Renal cortical epithelial cell (primary cell): ENCODE results near the gene C14orf93. TPM values are rescaled to one million over a fixed set of nuclear protein-coding genes. Genes with fewer than 3 reads are reported as not detected.

Experiments used
- DNase-seq: peaks from one replicate; pipeline ENCODE4 v3.0.0-alpha.2; 2011; ENCODE audit warnings: low read depth
- total RNA-seq: library from RNA; depleted of rRNA; stranded (reverse); fragments of >200 nt; gene quantifications from 2 replicates; pipeline ENCODE4 v1.2.3, GENCODE V29; 2014

C14orf93 gene
- total RNA-seq = 6.3 and 16.2 TPM in 2 replicates

GRCh38 chr14:23009939-23010726 is at the start of gene C14orf93:
Gene C14orf93, minus strand, starts transcription at chr14:23010143. Its CDS starts 11,120 bp downstream, at chr14:22999023.
- DNase-seq = peak; percentile 28

- no peak for DNase-seq
Measured at GRCh38 chr14:23058654-23059504, 48.9 kb upstream of the C14orf93 start.

DNA sequence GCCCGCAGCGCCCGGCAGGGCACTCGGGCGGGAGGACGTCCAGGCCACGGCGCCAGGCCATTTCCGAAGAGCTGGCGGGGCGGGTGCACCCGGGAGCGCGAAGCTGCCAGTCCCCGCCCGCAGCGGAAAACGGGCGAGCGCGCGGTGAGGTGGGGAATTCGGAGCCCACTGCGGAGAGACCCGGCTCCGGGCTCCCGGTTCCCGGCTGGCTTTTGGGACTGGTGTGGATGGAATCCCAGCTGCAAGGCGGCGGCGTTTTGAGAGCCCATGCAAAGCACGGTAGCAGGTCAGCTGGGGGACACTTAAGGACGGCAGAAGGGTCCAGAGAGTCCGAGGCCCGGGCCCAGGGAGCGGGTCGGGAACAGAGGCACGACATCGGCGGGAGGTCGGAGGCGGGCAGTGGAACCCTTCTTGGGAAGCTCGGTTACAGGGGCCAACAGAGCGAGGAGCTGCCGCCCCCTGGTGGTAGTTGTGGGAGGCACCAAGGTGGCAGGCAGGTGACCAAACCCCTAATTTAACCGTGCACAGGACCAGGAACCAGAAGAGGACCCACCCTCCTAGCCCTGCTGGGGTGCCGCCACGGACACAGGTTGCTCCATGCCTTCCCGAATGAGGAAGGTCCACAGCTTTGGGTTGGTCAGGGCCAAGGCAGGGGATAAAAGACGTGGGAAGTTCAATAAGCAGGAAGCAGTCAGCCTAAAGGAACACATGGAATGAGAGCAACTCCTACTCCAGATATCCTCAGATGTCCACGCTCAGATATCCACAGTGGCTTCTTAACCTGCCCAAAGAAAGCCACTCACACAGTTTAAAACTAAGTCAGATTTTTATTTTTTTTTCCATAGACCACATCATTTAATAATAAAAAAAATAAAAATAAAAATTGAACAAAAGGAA is 48.1 kb upstream of the C14orf93 start:
- peak; percentile 64 for DNase-seq

DNA sequence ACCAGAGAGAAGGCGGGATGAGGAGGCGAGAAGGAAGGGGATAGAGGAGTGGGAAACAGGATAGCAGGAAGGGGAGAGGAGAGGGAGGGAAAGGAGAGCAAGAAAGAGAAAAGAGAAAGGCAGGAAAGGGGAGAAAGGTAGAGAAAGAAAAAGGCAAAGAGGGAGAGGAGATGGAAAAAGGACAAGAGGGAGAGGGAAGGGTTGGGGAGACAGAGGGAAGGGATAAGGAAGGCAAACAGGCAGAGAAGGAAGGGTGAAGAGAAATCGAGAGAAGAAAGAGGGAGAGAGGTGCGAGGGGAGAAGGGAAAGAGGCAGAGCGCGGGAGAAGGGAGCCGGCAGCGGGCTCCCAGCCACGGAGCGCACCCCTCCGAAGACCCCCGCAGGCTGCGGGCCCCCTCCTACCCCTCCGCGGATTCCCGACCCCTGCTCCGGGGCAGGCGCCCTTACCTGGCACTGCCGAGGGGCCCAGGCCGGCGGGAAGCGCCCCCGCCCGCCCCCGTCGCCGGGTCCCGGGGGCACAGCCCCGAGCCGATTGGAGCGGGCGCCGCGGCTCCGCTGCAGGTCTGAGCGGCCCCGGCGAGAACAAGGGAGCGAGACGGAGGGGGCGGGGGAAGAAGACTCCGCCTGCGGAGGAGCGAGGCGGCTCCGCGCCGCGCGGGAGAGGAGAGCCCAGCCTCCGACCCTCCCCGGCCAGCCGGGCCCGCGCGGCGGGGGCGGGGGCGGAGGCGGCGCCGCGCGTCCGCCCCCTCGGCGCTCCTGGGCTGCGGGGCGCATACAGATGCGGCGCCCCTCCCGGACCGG is 47.2 kb upstream of the C14orf93 start, which contains the start of gene CDH24:
Gene CDH24, minus strand, starts transcription at position 565 of the 801 bp plus-strand sequence. CDS start 1,787 bp downstream, outside the sequence.
- DNase-seq = peak; percentile 16

DNA sequence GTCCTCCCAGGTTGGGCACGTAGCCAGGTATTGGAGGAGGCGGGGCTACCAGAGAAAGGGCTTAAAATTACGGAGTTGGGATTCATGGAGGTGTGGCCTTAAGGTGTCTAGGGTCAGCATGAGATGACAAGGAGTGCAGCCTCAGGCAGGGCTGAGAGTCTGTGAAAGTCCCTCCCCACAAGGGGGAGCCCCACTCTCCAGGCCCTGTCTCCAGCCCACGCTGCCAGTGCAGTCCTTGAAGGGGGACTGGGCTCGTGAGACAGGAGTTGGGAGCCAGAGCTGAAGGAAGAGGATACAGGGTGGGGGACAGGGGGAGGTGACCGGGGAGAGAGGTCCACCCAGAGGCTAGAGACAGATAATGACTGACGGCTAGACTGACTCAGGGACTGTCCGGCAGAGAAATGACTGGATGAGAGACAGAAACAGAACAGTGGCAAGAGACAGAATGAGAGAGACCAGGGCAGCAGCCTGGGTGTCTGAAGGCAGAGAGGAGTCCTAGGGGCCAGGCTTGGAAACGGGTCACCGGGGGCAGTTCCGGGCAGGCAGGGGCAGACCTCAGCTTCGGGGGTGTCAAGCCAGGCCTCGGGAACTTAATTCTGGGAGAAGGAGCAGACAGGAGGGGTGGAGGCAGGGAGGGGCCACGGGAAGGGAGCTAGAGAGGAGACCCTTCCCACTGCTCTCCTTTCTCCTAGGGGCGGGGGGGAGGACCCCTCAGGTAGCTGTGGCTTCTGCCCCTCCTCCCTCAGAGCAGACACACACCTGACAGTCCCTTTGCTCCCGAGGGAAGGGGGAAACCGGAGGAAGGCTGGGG is 46.4 kb upstream of the C14orf93 start:
- peak; percentile 47 for DNase-seq

DNA sequence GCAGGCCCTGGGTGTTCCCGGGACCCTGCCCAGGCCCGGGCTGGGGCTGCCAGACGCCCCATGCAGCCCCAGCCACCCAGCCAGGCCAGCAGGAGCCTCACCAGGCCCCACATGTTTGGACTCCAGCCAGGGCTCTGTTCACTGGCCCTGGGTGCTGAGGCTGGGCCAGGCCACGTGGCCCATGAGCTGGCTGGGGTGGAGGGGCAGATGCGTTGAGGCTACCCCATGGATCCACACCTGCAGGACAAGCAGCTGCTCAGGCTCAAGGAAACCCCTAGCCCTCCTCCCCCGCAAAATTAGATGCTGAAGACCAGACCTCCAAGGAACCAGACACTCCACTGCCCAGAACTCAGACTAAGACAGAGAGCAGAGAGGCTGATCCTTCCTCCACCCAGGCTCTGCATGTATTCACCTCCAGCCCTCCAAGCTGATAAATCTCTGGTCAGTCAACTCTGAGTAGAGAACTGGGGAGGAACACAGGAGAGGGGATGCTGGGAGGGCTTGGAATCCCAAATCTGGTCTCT is 45.7 kb upstream of the C14orf93 start:
- no peak for DNase-seq

- DNase-seq = no peak
Measured at GRCh38 chr14:23055147-23055550, 45.2 kb upstream of the C14orf93 start.

DNA sequence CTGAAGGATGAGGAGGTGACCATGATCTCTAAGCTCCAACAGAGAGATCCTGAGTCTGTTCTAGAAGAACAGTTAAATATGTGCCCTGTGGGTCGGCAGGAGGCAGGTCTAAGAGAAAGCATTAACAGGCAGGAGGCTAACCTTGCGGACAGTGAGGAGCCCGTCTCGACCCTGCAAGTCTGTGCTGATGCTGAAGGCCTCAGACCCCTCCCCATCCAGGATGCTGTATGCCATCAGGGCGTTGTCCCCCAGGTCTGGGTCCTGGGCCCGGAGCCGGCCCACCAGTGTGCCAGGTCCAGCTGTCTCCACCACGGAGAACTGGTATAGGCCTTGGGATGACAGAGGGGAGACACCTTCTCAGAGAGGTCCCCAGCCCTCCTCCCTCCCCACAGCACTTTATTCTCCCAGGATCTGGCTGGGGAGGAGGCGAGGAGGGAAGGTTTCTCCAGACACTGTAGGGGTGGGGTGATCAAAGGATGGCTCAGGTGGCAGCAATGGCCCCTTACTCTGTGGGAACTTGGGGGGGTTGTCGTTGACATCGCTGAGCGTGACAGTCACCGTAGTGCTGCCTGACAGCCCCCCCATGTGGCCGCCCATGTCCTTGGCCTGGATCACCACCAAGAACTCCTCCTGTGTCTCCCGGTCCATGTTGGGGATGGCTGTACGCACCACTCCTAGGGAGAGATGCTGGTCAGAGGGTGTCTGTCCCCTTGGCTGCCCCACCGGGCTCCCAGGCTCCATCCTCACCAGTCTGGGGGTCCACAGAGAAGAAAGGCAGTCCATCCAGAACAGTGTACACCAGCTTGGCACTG is 44.3 kb upstream of the C14orf93 start:
- DNase-seq = no peak

GRCh38 chr14:23053426-23053825 is 43.5 kb upstream of the C14orf93 start:
- DNase-seq = no peak

- no peak for DNase-seq
Measured at GRCh38 chr14:23052671-23053070, 42.7 kb upstream of the C14orf93 start.

- no peak for DNase-seq
Measured at GRCh38 chr14:23052182-23052623, 42.3 kb upstream of the C14orf93 start.

DNA sequence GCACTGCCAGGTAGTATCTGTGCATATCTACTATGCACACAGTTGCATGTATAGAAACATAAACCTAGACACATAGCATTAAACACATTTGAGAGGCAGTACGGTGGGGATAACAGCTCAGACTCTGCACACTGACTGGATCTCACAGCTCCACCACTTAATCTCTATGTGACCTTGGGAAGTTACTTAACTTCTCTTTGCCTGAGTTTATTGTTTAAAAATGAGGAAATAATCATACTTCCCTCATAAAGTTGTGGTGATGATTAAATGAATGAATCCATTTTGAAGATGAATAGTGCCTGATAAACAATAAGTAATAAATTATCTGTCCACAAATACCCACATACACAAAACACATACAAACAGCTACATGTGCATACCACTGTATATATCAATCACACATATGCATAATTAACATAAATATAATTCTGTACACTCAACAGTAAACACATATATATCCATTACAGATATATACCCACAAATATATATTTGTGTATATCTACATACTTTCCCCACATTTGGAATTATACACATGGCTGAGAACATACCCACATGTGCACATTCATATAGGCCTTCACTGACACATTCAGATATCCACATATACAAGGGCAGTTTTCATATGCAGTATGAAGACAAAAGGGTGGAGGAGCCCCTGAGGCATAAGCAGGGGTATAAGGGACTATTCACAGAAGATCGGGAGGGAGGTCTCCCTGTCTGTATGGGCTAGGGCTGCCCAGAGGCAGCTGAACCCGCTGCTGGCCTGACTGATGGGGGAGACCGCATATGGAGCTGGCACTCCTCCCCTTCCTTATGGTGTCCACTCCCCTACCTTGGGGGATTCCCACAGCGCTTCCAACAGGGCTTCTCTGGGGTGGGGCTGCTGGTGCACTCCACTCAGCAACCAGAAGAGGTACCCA is 41.5 kb upstream of the C14orf93 start:
- no peak for DNase-seq

DNA sequence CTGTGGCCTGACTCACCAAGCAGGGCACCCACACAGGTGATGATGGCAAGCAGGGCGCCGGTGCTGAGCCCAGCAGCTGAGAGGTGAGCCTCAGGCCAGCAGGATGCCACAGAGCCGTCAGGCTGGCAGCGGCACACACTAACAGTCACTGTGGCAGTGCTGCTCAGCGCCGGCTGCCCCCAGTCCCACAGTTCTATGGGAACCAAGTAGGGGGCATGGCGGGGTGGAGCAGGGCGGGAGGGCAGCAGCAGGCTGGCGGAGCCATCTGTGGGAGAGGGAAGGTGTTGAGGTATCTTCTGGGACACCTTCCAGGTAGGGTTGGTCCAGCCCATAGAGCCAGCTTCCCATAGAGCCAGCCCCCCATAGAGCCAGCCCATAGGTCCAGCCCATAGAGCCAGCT is 39.1 kb upstream of the C14orf93 start:
- DNase-seq = no peak

DNA sequence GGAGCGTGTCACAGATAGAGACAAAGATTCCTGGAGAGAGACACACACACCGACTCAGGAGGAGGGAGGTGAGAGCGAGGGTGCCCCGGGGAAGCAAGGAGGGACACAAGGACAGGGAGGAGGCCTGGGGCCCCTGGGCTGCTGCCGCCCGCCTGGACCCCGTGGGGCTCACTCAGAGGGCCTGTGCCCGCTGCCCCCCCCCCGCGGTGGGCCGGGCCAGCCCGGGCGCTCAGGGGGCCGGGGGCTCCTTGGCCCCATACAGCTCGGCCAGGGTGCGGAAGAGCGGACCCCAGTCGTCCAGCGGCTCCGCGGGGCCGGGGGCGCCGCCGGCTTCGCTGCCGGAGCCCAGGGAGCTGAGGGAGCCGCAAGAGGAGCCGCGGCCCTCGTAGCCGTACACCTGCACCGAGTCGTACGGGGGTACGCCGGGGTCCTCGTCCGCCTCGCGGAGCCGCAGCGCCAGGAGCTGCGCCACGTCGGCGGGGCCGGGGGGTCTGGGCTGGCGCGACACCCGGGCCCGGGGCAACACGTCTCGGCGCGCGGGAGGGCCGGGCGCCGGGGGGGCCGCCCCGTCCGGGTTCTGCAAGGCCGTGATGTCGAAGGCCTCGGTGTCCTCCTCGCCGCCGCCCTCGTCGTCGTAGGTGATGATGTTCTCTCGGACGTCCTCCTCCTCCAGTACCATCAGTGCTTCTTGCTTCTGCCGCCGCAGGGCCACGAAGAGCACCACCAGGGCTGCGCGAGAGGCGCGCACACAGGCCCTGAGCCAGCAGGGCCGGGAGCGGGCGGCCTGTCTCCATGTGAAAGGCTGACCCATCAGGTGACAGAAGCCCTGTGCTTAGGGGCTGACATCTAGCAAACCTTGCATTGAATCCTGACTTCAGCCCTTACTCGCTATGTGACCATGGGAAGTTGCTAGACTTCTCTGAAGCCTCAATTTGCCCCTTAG is 38.1 kb upstream of the C14orf93 start:
- no peak for DNase-seq

- no peak for DNase-seq
Measured at GRCh38 chr14:23047034-23047634, 37.2 kb upstream of the C14orf93 start.
